A673 (cell line): ENCODE results near the gene CCDC169.

Experiments used
- EZH2 ChIP-seq: fragments of 200-600 bp; sonication (generic); IDR thresholded peaks from 2 replicates; pipeline ENCODE4 v1.6.1; 2017; ENCODE audit warnings: borderline replicate concordance, low read depth, mild to moderate bottlenecking, mixed read lengths, antibody characterized with exemption, low read length; ENCODE audit not compliant: poor library complexity, severe bottlenecking
- TF ChIP-seq, protein P1 (sequence below): fragments of 300-800, 200-600 bp; sonication (generic); conservative IDR thresholded peaks from 2 replicates; pipeline ENCODE4 v1.5.1; 2017; ENCODE audit warnings: low read depth, mild to moderate bottlenecking, antibody characterized with exemption, low read length, moderate library complexity, mixed read lengths

DNA sequence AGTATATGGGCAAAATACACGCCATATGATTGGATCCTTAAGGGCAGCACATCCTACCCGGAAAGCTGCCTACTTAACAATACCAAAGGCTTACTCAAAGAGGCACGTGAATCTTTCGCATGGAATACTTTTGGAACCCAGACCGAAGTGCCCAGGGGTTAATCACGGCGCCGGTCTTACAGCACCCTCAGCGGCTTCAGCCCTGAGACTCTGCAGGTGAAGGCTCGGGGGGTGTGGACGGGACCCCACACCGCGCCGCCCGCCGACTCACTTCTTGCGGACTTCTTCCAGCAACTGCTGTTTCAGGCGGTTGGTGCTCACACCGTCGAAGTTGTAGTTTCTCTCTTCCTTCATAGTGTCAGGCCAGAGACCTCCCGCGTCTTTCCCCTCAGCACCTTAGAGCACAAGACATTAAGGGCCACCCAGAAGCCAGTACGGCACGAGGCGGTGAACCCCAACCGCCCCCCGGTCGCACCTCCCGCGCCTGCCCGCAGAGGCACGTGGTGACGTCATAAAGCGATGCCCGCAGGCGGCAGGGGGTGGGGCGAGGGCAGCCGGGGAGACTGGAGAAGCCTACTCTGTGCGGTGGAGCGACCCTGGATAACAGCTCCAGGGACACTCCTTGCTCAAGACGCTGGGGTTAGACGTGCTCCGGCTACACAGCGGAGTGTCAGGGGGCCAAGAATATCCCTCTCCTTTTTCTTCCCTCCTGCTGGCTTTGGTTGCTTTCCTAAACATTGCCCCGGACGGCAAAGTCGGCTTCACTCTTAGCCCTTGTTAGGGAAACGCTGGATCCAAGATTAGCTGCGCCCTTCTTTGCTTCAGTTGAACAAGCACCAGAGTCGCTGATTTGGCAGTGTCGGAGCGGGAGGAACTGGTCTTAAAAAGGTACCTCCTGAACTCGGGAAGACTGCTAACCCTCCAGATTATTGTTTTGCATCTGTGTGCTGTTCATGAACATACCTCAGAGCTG lies at the start of gene CCDC169:
- TF ChIP-seq, protein P1, sequence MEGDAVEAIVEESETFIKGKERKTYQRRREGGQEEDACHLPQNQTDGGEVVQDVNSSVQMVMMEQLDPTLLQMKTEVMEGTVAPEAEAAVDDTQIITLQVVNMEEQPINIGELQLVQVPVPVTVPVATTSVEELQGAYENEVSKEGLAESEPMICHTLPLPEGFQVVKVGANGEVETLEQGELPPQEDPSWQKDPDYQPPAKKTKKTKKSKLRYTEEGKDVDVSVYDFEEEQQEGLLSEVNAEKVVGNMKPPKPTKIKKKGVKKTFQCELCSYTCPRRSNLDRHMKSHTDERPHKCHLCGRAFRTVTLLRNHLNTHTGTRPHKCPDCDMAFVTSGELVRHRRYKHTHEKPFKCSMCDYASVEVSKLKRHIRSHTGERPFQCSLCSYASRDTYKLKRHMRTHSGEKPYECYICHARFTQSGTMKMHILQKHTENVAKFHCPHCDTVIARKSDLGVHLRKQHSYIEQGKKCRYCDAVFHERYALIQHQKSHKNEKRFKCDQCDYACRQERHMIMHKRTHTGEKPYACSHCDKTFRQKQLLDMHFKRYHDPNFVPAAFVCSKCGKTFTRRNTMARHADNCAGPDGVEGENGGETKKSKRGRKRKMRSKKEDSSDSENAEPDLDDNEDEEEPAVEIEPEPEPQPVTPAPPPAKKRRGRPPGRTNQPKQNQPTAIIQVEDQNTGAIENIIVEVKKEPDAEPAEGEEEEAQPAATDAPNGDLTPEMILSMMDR = no peak
- TF ChIP-seq EZH2 = no peak
